ENCODE results near the gene CCDC192.

DNA sequence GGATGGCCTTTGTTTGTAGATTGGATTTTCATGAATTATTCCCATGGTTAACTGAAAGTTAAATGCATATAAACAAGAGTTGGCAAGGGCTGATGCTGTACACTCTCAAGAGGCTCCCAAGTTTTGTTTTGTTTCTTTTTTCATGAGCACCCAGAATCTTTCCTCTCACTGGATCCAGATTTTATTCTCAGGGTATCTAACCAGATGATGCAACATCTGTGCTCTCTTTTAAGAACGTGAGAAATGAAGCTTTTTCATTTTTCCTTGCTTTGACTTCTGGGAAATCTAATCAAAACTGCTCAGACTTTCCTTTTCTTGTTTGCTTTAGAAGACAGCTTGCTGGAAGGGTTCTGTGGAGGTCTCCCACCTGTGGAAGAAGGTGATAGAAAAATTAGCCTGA lies 237.7 kb downstream of the CCDC192 start:
- TF ChIP-seq POLR2A (IDR thresholded peaks at IDR 0.05), result no peak
- TF ChIP-seq, protein P1, sequence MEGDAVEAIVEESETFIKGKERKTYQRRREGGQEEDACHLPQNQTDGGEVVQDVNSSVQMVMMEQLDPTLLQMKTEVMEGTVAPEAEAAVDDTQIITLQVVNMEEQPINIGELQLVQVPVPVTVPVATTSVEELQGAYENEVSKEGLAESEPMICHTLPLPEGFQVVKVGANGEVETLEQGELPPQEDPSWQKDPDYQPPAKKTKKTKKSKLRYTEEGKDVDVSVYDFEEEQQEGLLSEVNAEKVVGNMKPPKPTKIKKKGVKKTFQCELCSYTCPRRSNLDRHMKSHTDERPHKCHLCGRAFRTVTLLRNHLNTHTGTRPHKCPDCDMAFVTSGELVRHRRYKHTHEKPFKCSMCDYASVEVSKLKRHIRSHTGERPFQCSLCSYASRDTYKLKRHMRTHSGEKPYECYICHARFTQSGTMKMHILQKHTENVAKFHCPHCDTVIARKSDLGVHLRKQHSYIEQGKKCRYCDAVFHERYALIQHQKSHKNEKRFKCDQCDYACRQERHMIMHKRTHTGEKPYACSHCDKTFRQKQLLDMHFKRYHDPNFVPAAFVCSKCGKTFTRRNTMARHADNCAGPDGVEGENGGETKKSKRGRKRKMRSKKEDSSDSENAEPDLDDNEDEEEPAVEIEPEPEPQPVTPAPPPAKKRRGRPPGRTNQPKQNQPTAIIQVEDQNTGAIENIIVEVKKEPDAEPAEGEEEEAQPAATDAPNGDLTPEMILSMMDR (IDR thresholded peaks at IDR 0.05), result no peak
